T-cell (primary cell): ENCODE results near the gene FUCA1. TPM values are rescaled to one million over a fixed set of nuclear protein-coding genes. Genes with fewer than 3 reads are reported as not detected.

ENCODE experiments used
- ATAC-seq, 4 experiments: fragments of 200-7000 bp in 3 of 4; fragments of 150-1000 bp in 1 of 4; cut with Tn5 transposase; replicated peaks in 1 of 4; 1 replicate in 3 of 4; 2 replicates in 1 of 4; pipeline ENCODE4 v1.10.0; 2021; ENCODE audit warnings: moderate library complexity in 3 of 4, mild to moderate bottlenecking in 2 of 4, moderate number of reproducible peaks in 1 of 4
- CTCF ChIA-PET, 2 donors: fragments of 300-600 bp; sonication (Branson Sonifier 250); formaldehyde crosslinking; loops; one replicate each; lab custom pipeline; 2022; ENCODE audit warnings: antibody characterized with exemption in 2 of 2; lab: Charles Lee
- POLR2A ChIA-PET, 2 donors: fragments of 300-600 bp; sonication (Branson Sonifier 250); formaldehyde crosslinking; loops; one replicate each; lab custom pipeline; 2022; ENCODE audit warnings: antibody characterized with exemption in 2 of 2; lab: Charles Lee
- DNase-seq, 35 experiments: peaks; one replicate each; pipeline versions ENCODE4 v3.0.0 to v3.0.0-alpha.2; 2013 to 2023
- H3K27ac ChIP-seq: one replicate; pipeline ENCODE4 v1.5.1; 2013; ENCODE audit warnings: low read length
- H3K27me3 ChIP-seq, 2 experiments: replicated peaks in 1 of 2; 1 replicate in 1 of 2; 2 replicates in 1 of 2; pipeline versions ENCODE4 v1.6.1 to v1.7.0; 2013; ENCODE audit warnings: low read length in 1 of 2, mixed read lengths in 1 of 2; ENCODE audit not compliant: control insufficient read depth in 2 of 2, insufficient read depth in 2 of 2; ENCODE audit errors: extremely low read depth in 1 of 2
- H3K36me3 ChIP-seq, 2 donors: 1 replicate in 1 of 2; 2 replicates in 1 of 2; pipeline versions ENCODE4 v1.6.1 to v1.7.0; 2013; ENCODE audit warnings: low read length in 1 of 2; ENCODE audit not compliant: control insufficient read depth in 2 of 2, insufficient read depth in 1 of 2; ENCODE audit errors: extremely low read depth in 1 of 2
- H3K4me1 ChIP-seq, 2 experiments: 1 replicate in 1 of 2; 2 replicates in 1 of 2; pipeline versions ENCODE4 v1.6.1 to v1.7.0; 2013; ENCODE audit warnings: low read length in 2 of 2, mixed read lengths in 1 of 2; ENCODE audit not compliant: insufficient read depth in 2 of 2, control insufficient read depth in 1 of 2; ENCODE audit errors: extremely low read depth in 1 of 2
- H3K4me3 ChIP-seq, 2 donors: 1 replicate in 1 of 2; 2 replicates in 1 of 2; pipeline versions ENCODE4 v1.5.1 to v1.7.0; 2013; ENCODE audit warnings: mild to moderate bottlenecking in 2 of 2, low read length in 1 of 2, moderate library complexity in 1 of 2; ENCODE audit not compliant: control insufficient read depth in 1 of 2; ENCODE audit errors: extremely low read depth in 1 of 2
- H3K9me3 ChIP-seq: 2 replicates; pipeline ENCODE4 v1.7.0; 2013
- H3K27ac Mint-ChIP-seq, 2 donors: one replicate each; pipeline ENCODE4 v1.8.0; 2020 to 2021; ENCODE audit warnings: mild to moderate bottlenecking in 2 of 2, mixed read lengths in 2 of 2
- H3K27me3 Mint-ChIP-seq, 2 donors: one replicate each; pipeline ENCODE4 v1.8.0; 2021 to 2022; ENCODE audit warnings: mixed read lengths in 2 of 2
- H3K36me3 Mint-ChIP-seq: one replicate; pipeline ENCODE4 v1.8.0; 2021; ENCODE audit warnings: mixed read lengths
- H3K4me1 Mint-ChIP-seq, 3 donors: one replicate each; pipeline ENCODE4 v1.8.0; 2020 to 2022; ENCODE audit warnings: mixed read lengths in 3 of 3, mild to moderate bottlenecking in 1 of 3
- H3K4me3 Mint-ChIP-seq, 3 donors: one replicate each; pipeline ENCODE4 v1.8.0; 2020 to 2022; ENCODE audit warnings: mild to moderate bottlenecking in 3 of 3, mixed read lengths in 3 of 3, moderate library complexity in 3 of 3
- H3K9me3 Mint-ChIP-seq, 3 donors: one replicate each; pipeline ENCODE4 v1.8.0; 2020 to 2022; ENCODE audit warnings: mixed read lengths in 3 of 3
- WGBS: methylation state at CpG from one replicate; pipeline ENCODE4 v1.1.5; 2013; ENCODE audit warnings: missing lambda C conversion rate; ENCODE audit not compliant: insufficient coverage; 5-methylcytosine and 5-hydroxymethylcytosine counted together
- total RNA-seq, 35 experiments: library from RNA in 6 of 35; stranded (reverse) in 6 of 35; fragments of 120-200 nt in 1 of 35; gene quantifications; one replicate each; pipeline versions ENCODE4 v1.2.1 to v1.2.4 and lab custom pipeline; 2013 to 2026

Gene FUCA1
- total RNA-seq, 5 donors from 2014 or later (not counting 1 experiment from before 2014, with no cell fraction given), result 5.6 to 11.5 (median 10.7) TPM

DNA sequence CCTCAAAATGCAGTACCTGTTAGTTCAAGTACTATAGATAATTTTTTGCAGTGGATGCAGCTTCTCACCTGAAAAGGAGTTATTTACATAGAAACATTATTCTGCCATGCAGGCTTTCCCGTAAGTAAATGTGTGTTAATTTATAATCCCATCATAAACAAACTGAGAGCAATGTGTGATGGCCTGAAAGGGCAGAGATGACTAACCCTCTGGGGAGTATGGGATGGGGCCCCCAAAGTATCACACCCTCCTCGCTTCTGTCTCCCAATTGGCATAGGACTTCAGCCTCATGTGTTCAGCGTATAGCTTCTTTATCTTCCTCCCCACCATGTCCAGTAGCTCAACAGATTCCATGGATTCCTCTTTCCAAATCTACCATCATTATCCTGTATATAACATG lies 50.5 kb downstream of the FUCA1 start:
- ATAC-seq, result no peak
- H3K4me1 Mint-ChIP-seq, result peaks cover 0 to 6% (median 3%) of the 10 kb centered on the region in 3 donors
- ChIA-PET CTCF (interaction anchor here in 1 of 2 donors (1.0 kb wide), 1 partner anchor 46 kb away, joined by 3 read pairs; no protein-coding TSS in a partner anchor), POLR2A (interaction anchor here in 1 of 2 donors (0.7 kb wide), 1 partner anchor 40 kb away, joined by 3 read pairs; no protein-coding TSS in a partner anchor)
- DNase-seq, result no peak
- H3K27ac ChIP-seq, result no peak overlapping the region
- no peaks in the 10 kb centered on the region for H3K27me3 Mint-ChIP-seq
- H3K27me3 ChIP-seq, result no peaks in the 10 kb centered on the region
- peaks cover 30% of the 10 kb centered on the region for H3K36me3 Mint-ChIP-seq
- peaks cover 13 to 48% of the 10 kb centered on the region in 2 donors for H3K36me3 ChIP-seq
- H3K4me3 Mint-ChIP-seq, result no peak overlapping the region
- H3K27ac Mint-ChIP-seq, result no peak overlapping the region
- H3K4me3 ChIP-seq, result no peak overlapping the region
- H3K9me3 ChIP-seq, result no peaks in the 10 kb centered on the region
- no peaks in the 10 kb centered on the region for H3K9me3 Mint-ChIP-seq
- 100% methylated on average over 1 of the region's 3 CpGs for WGBS
- no peaks in the 10 kb centered on the region for H3K4me1 ChIP-seq

DNA sequence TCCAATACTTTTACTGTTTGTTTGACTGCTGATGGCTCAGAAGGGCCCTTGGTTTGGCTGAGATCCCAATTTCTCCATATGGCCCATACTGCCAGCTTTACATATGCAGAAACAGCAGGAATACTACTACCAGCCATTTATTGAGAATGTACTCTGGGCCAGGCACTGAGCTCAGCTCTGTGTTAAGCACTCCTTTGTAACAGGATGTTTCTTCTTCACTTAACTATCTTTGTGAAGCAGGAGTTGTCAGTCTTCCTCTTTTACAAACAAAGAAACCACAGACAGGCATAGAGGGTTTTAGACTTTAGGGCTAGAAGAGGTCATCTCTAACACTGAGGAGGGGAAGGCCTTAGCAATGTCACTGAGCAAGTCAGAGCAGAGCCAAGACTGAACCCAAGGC lies 51.2 kb downstream of the FUCA1 start:
- ChIA-PET POLR2A (no interaction called here), CTCF (no interaction called here)
- H3K9me3 Mint-ChIP-seq, result no peaks in the 10 kb centered on the region
- Histone ChIP-seq H3K27ac (no peak overlapping the region), H3K4me1 (no peaks in the 10 kb centered on the region), H3K9me3 (no peaks in the 10 kb centered on the region), H3K4me3 (no peak overlapping the region), H3K27me3 (no peaks in the 10 kb centered on the region), H3K36me3 (peaks cover 17 to 52% of the 10 kb centered on the region in 2 donors)
- peaks cover 0 to 4% (median 0%) of the 10 kb centered on the region in 3 donors for H3K4me1 Mint-ChIP-seq
- H3K36me3 Mint-ChIP-seq, result peaks cover 37% of the 10 kb centered on the region
- H3K27me3 Mint-ChIP-seq, result no peaks in the 10 kb centered on the region
- ATAC-seq (no peak), DNase-seq (no peak)
- no peak overlapping the region for H3K27ac Mint-ChIP-seq
- no peak overlapping the region for H3K4me3 Mint-ChIP-seq

DNA sequence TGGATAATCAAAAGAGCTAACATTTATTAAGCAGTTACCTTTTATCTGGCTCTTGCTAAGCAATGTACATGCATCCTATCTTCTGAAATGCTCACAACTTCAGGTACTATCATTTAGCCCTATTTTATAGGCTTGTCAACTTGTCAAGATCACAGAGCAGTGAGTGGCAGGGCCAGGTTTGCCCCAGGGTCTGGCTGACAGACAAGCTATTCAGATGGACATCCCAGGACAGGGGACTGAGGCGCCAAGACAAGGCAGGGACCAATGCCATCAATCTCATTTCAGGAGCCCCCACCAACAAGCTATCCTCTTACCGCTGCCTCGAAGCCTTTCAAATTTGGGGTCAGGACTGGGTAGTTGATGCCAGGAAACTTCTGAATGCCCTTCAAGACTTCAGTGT lies 51.7 kb downstream of the FUCA1 start:
- POLR2A ChIA-PET, result interaction anchor here in 1 of 2 donors (0.7 kb wide), 1 partner anchor 9 kb away, joined by 3 read pairs; no protein-coding TSS in a partner anchor

DNA sequence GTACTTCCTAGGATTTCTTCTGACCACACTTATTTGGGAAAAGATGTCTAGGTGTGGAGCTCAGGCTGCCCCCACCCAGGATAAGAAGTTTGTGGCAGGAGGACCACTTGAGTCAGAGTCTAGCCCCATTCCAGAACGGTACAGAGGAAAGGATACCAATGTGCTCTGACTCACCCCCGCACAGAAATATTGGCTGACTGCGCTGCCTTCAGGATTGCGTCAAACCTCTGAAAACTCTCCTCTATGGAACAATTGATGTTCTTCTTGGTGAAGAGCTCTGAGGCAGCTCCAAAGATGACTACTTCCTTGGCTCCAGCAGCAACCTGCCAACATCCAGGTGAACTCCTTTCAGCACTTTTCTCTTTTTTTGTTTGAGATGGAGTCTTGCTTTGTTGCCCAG lies 54.1 kb downstream of the FUCA1 start:
- ATAC-seq (no peak), DNase-seq (no peak)
- H3K27me3 ChIP-seq, result no peaks in the 10 kb centered on the region
- Mint-ChIP-seq H3K9me3 (no peaks in the 10 kb centered on the region), H3K27ac (no peak overlapping the region), H3K4me1 (peaks cover 14 to 17% (median 15%) of the 10 kb centered on the region in 3 donors), H3K27me3 (no peaks in the 10 kb centered on the region), H3K36me3 (peaks cover 40% of the 10 kb centered on the region), H3K4me3 (no peak overlapping the region)
- no peak overlapping the region for H3K27ac ChIP-seq
- H3K4me1 ChIP-seq, result peaks cover 0 to 6% of the 10 kb centered on the region in 2 experiments
- H3K9me3 ChIP-seq, result no peaks in the 10 kb centered on the region
- peaks cover 17 to 58% of the 10 kb centered on the region in 2 donors for H3K36me3 ChIP-seq
- POLR2A ChIA-PET, result no interaction called here
- CTCF ChIA-PET, result no interaction called here
- H3K4me3 ChIP-seq, result no peak overlapping the region
- WGBS, result 80% methylated on average over 1 of the region's 4 CpGs

More for the DNA sequence above, 51.7 kb downstream of the FUCA1 start:
- H3K4me3 Mint-ChIP-seq, result no peak overlapping the region
- Histone ChIP-seq H3K4me1 (no peaks in the 10 kb centered on the region), H3K27ac (no peak overlapping the region), H3K9me3 (no peaks in the 10 kb centered on the region), H3K4me3 (no peak overlapping the region), H3K36me3 (peaks cover 17 to 57% of the 10 kb centered on the region in 2 donors), H3K27me3 (no peaks in the 10 kb centered on the region)
- H3K36me3 Mint-ChIP-seq, result peaks cover 42% of the 10 kb centered on the region
- ATAC-seq, result no peak
- WGBS, result 100% methylated on average over 1 of the region's 3 CpGs
- DNase-seq, result no peak
- no peaks in the 10 kb centered on the region for H3K9me3 Mint-ChIP-seq
- H3K27me3 Mint-ChIP-seq, result no peaks in the 10 kb centered on the region
- CTCF ChIA-PET, result interaction anchor here in 1 of 2 donors (0.7 kb wide), 1 partner anchor 726 kb away, joined by 3 read pairs; no protein-coding TSS in a partner anchor
- no peaks in the 10 kb centered on the region for H3K4me1 Mint-ChIP-seq
- no peak overlapping the region for H3K27ac Mint-ChIP-seq

DNA sequence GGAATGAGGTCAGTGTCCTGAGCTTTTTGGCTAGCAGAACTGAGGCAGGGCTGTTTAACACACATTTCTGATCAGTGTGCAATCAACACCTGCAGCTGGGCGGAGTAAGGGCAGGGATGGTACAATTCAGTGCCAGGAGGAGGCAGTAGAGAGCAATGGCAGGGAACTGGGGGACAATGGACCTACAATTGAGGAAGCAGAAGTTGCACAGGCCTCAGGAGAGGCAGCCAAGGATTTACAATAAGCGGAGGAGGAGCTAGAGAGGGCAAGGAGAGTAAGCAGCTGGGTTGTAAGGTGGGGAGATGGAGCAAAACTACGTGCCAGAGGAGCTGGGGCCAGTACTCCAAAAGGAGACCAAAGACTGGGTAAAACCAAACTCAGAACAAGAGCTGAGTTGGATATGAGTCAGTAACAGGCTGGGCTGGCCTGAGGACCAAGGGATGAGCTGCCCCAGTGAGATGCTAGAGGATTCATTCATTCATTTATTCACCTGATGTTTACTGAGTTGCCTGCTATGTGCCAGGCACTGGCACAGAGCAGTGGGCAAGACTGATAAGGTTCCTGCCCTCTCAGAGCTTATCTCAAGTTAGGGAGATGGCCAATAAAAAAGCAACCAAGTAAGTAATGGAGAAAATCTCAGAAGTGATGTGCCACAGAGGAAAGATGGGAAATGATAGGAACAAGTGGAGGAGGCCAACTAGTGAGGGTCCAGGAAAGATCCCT lies 57.1 kb downstream of the FUCA1 start:
- peak overlapping the region in 1 of 2 donors; percentile 2 for H3K27ac Mint-ChIP-seq
- H3K27me3 Mint-ChIP-seq, result no peaks in the 10 kb centered on the region
- Histone ChIP-seq H3K9me3 (no peaks in the 10 kb centered on the region), H3K27ac (no peak overlapping the region), H3K27me3 (no peaks in the 10 kb centered on the region), H3K4me1 (peaks cover 0 to 6% of the 10 kb centered on the region in 2 experiments), H3K36me3 (peaks cover 15 to 41% of the 10 kb centered on the region in 2 donors), H3K4me3 (no peak overlapping the region)
- H3K9me3 Mint-ChIP-seq, result no peaks in the 10 kb centered on the region
- CTCF ChIA-PET, result interaction anchor here (0.6 to 3.0 kb wide), 12 partner anchors 10 to 119 kb away, joined by 3 to 30 read pairs (median 4); partner anchors contain the start of genes GALE (in 1 of the 2), HMGCL (in 1 of the 2) and RPL11 (in 1 of the 2)
- DNase-seq (peak in 32 of 35 experiments; percentile 21 to 77 (median 50)), ATAC-seq (peak; percentile 58 to 72 (median 60))
- no peak overlapping the region for H3K4me3 Mint-ChIP-seq
- peaks cover 30% of the 10 kb centered on the region for H3K36me3 Mint-ChIP-seq
- 81% methylated on average over 2 of the region's 3 CpGs for WGBS
- POLR2A ChIA-PET, result interaction anchor here in 1 of 2 donors (0.5 kb wide), 1 partner anchor 44 kb away, joined by 3 read pairs; no protein-coding TSS in a partner anchor
- H3K4me1 Mint-ChIP-seq, result peaks cover 14 to 17% (median 15%) of the 10 kb centered on the region in 3 donors

DNA sequence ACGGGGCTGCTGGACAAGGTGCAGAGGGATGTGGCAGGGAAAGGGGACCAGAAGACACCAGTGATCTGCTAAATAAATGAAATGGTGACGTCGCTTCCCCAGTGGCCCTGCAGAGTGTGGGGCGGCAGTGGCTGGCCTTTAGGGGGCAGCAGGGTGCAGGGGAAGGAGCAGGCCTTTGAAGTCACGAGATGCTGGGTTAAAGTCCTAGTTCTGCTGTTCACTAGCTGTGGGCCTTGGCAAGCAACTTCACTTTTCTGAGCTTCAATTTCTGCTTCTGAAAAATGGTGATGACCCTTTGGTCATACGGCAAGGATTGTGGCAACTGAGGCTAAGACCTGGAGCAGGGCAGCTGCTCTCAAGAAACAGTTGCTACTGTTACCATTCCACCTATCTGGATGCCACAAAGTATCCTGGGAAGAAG lies 58.3 kb downstream of the FUCA1 start:
- ATAC-seq, result peak; percentile 93 to 97 (median 96)
- H3K27ac ChIP-seq, result peak overlapping the region; percentile 28
- peak overlapping the region; percentile 36 to 79 for H3K27ac Mint-ChIP-seq
- peaks cover 0 to 6% of the 10 kb centered on the region in 2 experiments for H3K4me1 ChIP-seq
- WGBS, result 20% methylated on average over 5 of the region's 6 CpGs
- H3K36me3 ChIP-seq, result peaks cover 11 to 39% of the 10 kb centered on the region in 2 donors
- ChIA-PET CTCF (interaction anchor here (0.5 to 3.0 kb wide), 15 partner anchors 8 to 218 kb away, joined by 3 to 30 read pairs (median 4); partner anchors contain the start of genes GALE (in 1 of the 2), HMGCL (in 1 of the 2) and PITHD1 (in 1 of the 2)), POLR2A (interaction anchor here (0.5 to 1.0 kb wide), 3 partner anchors 16 to 32 kb away, joined by 3 to 5 read pairs (median 5); partner anchors contain the start of genes HMGCL (in 1 of the 2) and PITHD1 (in 1 of the 2))
- H3K4me3 ChIP-seq, result no peak overlapping the region
- no peaks in the 10 kb centered on the region for H3K27me3 ChIP-seq
- peak; percentile 64 to 88 (median 79) for DNase-seq
- H3K4me3 Mint-ChIP-seq, result no peak overlapping the region
- peaks cover 14 to 17% (median 15%) of the 10 kb centered on the region in 3 donors for H3K4me1 Mint-ChIP-seq
- peaks cover 30% of the 10 kb centered on the region for H3K36me3 Mint-ChIP-seq
- no peaks in the 10 kb centered on the region for H3K9me3 Mint-ChIP-seq
- no peaks in the 10 kb centered on the region for H3K27me3 Mint-ChIP-seq
- H3K9me3 ChIP-seq, result no peaks in the 10 kb centered on the region
